Suppressor macrophage (primary cell): ENCODE results near the gene ADORA2B.
"Not testable (repeated sequence)": the region's sequence is repeated elsewhere in the genome, so short reads cannot be mapped to it uniquely, and the experiment has no call there.

ENCODE experiments used
- DNase-seq, 4 experiments: peaks; one replicate each; pipeline ENCODE4 v3.0.0-alpha.2; 2020 to 2022

ADORA2B gene

DNA sequence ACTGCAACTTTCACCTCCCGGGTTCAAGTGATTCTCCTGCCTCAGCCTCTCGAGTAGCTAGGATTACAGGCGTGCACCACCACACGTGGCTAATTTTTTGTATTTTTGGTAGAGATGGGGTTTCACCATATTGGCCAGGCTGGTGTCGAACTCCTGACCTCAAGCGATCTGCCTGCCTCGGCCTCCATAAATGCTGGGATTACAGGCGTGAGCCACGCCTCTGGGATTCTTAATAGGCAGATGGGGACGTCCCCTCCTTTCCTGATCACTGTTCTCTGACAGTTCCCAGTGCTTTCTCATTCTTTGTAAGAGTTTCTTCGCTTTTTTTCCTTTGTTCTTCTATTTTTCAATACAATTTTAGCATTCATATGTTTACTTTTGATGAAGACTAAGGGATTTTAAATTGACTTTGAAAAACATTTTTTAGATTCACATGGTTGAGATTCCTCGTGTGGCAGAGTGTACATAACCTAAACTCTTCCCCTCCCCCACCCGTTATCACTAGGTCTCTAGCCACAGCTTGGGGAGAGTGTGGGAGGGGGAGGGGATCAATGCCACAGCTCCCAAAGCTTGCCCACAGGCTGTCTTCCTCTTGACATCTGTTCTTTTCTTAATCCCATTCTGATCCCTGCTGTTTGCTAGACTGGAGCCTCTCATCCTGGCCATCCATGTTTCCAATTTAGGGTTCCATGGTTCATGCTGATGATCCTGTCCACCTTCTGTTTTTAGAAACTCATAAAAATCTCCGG is 11.0 kb downstream of the ADORA2B start:
- no peak for DNase-seq

DNA sequence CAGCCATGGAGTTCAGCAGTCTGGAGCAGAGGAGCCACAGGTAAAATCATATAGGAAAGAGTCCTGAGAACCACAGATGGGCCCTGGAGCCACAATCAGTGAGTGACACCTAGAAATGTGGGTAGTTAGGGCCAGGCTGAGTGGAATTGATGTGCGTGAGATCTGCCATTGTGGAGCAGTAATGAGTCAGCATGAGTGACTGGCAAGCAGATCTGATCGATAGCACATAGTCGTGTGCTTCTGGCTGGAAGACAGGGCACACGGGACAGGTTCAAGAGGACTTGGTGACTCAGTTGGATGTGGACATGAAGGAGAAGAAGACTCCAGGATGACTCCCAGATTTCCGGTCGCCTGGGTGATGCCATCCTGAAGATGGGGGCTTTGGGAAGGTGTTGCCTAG is 12.3 kb downstream of the ADORA2B start:
- DNase-seq: no peak

DNA sequence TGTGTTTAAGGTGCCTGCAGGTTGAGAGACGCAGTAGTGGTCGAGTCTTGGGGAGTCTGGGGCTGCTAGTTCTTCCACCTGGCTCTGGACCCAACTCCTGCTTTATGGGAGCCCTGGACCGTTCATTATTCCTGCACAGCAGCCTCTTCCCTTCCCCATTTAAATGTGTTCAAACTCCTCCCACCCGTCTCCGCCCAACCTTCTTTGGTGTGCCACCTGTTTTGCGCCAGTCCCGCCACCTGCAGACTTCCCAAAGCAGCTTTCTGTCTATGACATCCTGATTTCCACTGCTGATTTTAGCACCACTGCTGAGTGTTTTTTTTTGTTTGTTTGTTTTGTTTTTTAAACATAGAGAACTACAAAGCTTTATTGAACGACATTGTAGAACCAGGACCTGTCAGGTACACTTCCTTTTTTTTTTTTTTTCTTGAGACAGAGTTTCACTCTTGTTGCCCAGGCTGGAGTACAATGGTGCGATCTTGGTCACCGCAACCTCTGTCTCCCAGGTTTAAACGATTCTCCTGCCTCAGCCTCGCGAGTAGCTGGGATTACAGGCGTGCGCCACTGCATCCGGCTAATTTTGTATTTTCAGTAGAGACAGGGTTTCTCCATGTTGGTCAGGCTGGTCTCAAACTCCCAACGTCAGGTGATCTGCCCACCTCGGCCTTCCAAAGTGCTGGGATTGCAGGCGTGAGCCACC is 12.8 kb downstream of the ADORA2B start:
- DNase-seq: no peak

- peak in 1 of 4 experiments; percentile 22 for DNase-seq
These were observed 13.5 kb downstream of the ADORA2B start for GRCh38 chr17:15958484-15958854.

GRCh38 chr17:15963670-15964110 is 18.8 kb downstream of the ADORA2B start:
- DNase-seq: peak in 1 of 4 experiments; percentile 28

GRCh38 chr17:15965528-15965927 is 20.6 kb downstream of the ADORA2B start:
- DNase-seq: no peak

GRCh38 chr17:15966183-15966878 is 21.4 kb downstream of the ADORA2B start:
- DNase-seq: peak; percentile 49 to 72 (median 57)

GRCh38 chr17:15966879-15967248 is 21.9 kb downstream of the ADORA2B start:
- DNase-seq: peak in 1 of 4 experiments; percentile 45

GRCh38 chr17:15967706-15968399 is 22.9 kb downstream of the ADORA2B start:
- no peak for DNase-seq

- DNase-seq: no peak
These were observed 24.5 kb downstream of the ADORA2B start for GRCh38 chr17:15969463-15969862.

GRCh38 chr17:15970500-15970899 is 25.6 kb downstream of the ADORA2B start:
- no peak for DNase-seq

DNA sequence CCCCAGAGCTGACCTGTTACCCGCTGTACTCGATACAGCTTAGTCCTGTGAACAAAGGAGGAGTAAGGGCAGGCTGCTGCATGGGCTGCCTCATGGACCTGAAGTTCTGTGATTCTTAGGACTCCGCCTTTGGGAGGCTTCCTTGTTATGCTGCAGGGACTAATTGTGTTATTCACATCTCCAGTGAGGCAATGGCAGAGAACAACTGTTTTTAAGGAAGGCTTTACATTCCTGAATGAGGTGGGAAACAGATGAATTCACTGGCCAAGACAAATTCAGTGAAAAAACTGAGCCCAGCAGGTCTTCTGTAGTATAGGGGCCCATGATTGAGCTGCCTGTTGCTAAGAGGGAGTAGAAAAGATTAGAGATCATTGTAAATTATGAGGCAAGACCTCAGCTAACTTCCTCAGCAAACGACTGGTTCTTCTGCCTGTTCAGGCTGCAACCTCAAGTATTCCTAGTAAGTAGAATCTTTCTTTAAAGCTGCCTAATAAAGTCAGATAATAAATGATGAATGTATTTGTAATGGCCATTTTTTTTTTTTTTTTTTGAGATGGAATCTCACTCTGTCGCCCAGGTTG is 26.3 kb downstream of the ADORA2B start:
- DNase-seq: peak in 1 of 4 experiments; percentile 19

DNA sequence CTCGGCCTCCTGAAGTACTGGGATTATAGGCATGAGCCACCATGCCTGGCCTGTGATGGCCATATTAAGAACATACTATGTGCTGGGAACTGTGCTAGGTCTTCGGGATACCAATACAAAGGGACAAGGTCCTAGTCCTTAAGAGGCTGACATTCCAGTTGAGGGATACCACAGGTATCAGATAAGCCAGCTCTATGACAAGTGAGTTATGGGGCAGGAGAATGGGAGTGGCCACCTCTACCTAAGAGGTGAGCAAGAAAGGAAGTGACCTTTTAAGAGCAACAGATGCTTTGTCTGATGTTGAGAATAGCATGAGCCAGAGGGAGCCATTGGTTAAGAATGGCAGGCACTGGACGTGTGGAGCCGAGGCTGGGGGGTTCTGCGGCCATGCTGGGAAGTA is 27.0 kb downstream of the ADORA2B start:
- DNase-seq: no peak

- DNase-seq: no peak
These were observed 27.6 kb downstream of the ADORA2B start for GRCh38 chr17:15972497-15972951.

- no peak for DNase-seq
These were observed 28.1 kb downstream of the ADORA2B start for GRCh38 chr17:15973016-15973415.

DNA sequence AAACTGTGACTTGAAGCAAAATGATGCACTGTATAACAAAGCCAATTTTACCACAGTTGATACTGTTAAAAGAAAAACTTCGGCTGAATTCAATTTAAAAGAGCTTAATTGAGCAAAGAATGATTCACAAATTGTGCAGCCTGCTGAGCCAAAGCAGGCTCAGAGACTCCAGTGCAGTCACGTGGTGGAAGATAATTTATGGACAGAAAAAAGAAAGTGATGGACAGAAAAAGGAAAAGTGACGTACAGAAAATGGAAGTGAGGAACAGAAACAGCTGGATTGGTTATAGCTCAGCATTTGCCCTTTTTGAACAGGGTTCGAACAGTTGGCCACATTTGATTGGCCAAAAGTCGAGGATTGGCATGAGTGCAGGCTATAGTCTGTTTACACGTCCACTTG is 28.9 kb downstream of the ADORA2B start:
- DNase-seq: no peak

DNA sequence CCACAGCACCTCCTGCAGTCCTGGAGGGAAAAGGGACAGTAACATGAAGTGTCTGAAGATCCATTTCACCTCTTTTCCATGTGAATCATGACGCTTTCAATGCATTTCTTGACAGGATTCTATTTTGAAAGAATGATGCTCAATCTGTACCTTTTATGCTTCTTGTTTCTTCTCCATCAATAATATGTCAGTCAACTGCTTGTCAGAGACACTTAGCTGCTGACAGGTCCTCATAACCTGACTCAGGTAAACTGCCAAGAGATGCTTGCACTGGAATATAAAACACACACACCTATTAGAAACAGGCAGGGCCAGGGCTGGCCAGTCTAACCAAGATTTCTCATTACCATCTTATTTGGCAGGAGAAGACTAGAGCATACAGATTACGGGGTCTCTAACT is 33.0 kb downstream of the ADORA2B start:
- DNase-seq: no peak

- DNase-seq: no peak
These were observed 33.7 kb downstream of the ADORA2B start for GRCh38 chr17:15978606-15979005.

- not testable (repeated sequence) for DNase-seq
These were observed 34.1 kb downstream of the ADORA2B start for GRCh38 chr17:15979013-15979412.

- DNase-seq: peak in 3 of 4 experiments; percentile 22 to 38 (median 36)
These were observed 36.3 kb downstream of the ADORA2B start for GRCh38 chr17:15981208-15981607.

GRCh38 chr17:15981646-15982580 is 37.0 kb downstream of the ADORA2B start:
- no peak for DNase-seq
